WTC11 (cell line): ENCODE results near the gene SNX30. TPM values are rescaled to one million over a fixed set of nuclear protein-coding genes. Genes with fewer than 3 reads are reported as not detected.

Experiments
- total RNA-seq: library from RNA; stranded (reverse); gene quantifications from 3 replicates; pipeline ENCODE4 v1.2.3, GENCODE V29; 2021

Gene SNX30
- total RNA-seq, 1 experiment from 2014 or later, result 13.4 TPM

Other genes starting within 250 kb of the SNX30 start
- gene INIP, start 32.6 kb upstream of the SNX30 start, total RNA-seq, result 16.0 to 19.1 TPM (median 16.7 TPM) in 3 replicates
- gene SLC46A2, start 140.1 kb downstream of the SNX30 start, total RNA-seq, result 0.07 TPM in 1 of 3 replicates, not detected in the others